Measurements from ENCODE around the gene ALKBH4. TPM values are rescaled to one million over a fixed set of nuclear protein-coding genes. Genes with fewer than 3 reads are reported as not detected.
"Not testable (repeated sequence)": the region's sequence is repeated elsewhere in the genome, so short reads cannot be mapped to it uniquely, and the experiment has no call there.

Gene ALKBH4
- total RNA-seq, 1 donor from 2014 or later, result 12.5 TPM

DNA sequence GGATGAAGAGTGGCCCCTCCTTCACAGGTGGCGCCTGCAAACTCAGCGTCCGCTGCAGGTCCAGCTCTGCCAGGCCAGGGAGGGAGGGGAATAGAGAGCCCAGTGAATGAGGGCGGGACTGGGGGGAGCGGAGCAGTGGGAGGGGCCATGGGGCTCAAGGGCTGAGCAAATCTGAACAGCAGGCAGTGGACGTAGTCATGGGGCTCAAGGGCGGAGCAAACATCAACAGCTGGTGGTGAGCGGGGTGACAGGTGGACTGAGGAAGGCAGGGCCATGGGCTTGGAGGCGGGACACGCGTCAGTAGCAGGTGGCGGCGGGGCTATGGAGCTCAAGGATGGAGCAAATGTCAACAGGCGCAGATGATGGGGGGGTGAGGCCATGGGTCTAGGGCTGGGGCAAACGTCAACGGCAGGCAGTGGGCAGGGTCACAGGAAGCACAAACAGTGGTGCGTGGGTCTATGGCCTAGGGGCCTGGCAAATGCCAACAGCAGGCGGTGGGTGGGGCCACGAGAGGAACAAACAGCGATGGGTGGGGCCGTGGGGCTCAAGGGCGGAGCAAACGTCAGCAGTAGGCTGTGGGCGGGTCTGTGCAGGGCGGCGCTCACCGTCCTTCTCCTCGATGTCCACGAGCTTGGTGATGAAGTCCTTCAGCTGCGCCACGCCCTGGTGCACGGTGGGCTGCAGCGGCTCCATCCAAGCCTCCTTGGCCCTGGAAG lies 28.7 kb upstream of the ALKBH4 start:
- not testable (repeated sequence) for H3K27me3 ChIP-seq (ENCODE audit: control insufficient read depth, insufficient read depth, low read length); H3K4me3 ChIP-seq (ENCODE audit: low read depth, low read length); DNase-seq (ENCODE audit: low read depth); H3K36me3 ChIP-seq (ENCODE audit: control insufficient read depth, insufficient read depth, low read length)

DNA sequence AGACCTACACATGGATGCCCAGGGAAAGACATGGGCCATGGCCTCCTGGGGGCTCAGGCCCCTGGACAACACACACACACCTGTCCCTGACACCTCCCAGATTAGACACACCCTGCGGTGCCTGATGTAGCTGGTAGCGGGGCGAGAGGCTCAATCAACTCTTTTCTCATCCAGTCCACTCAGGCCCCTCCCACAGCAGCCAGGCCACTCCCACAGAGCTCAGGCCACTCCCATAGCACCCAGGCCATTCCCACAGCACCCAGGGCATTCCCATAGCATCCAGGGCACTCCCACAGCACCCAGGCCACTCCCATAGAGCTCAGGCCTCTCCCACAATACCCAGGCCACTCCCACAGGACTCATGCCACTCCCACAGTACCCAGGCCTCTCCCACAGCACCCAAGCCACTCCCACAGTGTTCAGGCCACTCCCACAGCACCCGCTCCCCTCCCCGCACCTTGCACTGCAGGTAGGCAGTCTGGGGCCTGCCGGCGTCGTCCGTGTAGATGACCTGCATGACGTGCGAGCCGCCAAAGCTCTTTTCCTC lies 25.9 kb upstream of the ALKBH4 start:
- H3K4me3 ChIP-seq (ENCODE audit: low read depth, low read length); H3K27me3 ChIP-seq (ENCODE audit: control insufficient read depth, insufficient read depth, low read length); H3K36me3 ChIP-seq (ENCODE audit: control insufficient read depth, insufficient read depth, low read length); DNase-seq (ENCODE audit: low read depth): not testable (repeated sequence)

DNA sequence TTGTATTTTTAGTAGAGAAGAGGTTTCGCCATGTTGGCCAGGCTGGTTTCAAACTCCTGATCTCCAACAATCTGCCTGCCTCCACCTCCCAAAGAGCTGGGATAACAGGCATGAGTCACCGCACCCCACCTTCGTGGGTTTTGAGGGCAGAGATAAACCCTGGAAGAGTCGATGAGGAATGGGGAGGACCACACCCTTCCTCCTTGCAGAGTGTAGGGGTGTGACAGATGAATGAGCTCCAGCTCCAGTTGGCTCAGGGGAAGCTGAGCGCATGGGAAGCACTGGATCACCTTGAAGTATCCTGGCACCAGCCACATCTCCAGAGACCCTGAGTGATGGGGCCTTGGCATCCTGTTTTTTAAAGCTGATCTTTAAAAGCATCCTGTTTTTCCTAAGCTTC lies 19.7 kb upstream of the ALKBH4 start:
- not testable (repeated sequence) for H3K4me3 ChIP-seq (ENCODE audit: low read depth, low read length)

DNA sequence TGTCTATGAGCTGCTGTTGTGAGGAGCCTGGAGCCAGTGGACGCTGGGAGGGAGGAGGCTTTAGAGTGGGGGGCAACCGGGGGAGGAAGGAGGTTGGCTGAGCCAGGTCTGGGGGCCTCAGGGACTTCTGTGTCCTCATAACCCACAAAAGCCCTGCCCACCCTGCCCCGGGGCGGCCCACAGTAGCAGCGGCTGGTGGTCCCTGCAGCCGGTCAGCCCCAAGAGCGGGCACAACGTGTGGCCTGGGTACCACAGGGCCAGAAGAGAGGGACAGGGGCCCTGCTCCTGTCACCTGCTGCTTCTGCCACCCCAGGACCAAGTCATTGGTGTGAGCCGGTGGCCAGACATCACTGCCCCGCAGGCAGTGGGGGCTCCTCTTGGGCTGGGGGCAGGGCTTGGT lies 17.3 kb upstream of the ALKBH4 start:
- H3K27me3 ChIP-seq (ENCODE audit: control insufficient read depth, insufficient read depth, low read length); DNase-seq (ENCODE audit: low read depth); H3K4me3 ChIP-seq (ENCODE audit: low read depth, low read length); H3K36me3 ChIP-seq (ENCODE audit: control insufficient read depth, insufficient read depth, low read length): not testable (repeated sequence)

More for the DNA sequence above, 19.7 kb upstream of the ALKBH4 start:
- not testable (repeated sequence) for H3K27me3 ChIP-seq (ENCODE audit: control insufficient read depth, insufficient read depth, low read length); H3K36me3 ChIP-seq (ENCODE audit: control insufficient read depth, insufficient read depth, low read length); DNase-seq (ENCODE audit: low read depth)

DNA sequence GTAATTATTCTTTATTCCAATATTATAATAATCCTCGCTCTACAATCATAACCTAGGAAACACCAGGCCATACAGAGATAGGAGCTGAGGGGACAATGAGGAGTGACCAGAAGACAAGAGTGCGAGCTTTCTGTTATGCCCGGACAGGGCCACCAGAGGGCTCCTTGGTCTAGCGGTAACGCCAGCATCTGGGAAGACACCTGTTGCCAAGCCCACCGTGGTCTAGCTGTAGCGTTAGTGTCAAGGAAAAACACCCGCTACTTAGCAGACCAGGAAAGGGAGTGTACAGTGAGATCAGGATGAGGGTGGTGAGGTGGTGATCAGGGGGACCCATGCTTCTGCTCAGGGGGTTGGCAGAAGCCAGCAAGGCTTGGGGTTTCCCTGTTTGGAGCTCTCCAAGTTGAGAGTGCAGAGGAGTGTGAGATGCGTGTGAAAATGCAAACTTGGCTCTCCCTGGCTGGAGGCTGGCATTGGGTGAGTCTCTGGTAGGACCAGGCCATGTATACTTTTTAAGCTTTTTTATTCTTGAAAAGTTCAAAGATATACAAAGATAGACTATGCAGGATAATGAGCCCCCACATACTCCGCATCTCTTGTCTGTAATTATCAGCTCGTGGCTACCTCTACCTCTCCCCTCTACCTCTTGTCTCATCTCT lies 15.4 kb upstream of the ALKBH4 start:
- not testable (repeated sequence) for H3K4me3 ChIP-seq (ENCODE audit: low read depth, low read length); H3K36me3 ChIP-seq (ENCODE audit: control insufficient read depth, insufficient read depth, low read length); H3K27me3 ChIP-seq (ENCODE audit: control insufficient read depth, insufficient read depth, low read length); DNase-seq (ENCODE audit: low read depth)
- TF ChIP-seq, protein P1, sequence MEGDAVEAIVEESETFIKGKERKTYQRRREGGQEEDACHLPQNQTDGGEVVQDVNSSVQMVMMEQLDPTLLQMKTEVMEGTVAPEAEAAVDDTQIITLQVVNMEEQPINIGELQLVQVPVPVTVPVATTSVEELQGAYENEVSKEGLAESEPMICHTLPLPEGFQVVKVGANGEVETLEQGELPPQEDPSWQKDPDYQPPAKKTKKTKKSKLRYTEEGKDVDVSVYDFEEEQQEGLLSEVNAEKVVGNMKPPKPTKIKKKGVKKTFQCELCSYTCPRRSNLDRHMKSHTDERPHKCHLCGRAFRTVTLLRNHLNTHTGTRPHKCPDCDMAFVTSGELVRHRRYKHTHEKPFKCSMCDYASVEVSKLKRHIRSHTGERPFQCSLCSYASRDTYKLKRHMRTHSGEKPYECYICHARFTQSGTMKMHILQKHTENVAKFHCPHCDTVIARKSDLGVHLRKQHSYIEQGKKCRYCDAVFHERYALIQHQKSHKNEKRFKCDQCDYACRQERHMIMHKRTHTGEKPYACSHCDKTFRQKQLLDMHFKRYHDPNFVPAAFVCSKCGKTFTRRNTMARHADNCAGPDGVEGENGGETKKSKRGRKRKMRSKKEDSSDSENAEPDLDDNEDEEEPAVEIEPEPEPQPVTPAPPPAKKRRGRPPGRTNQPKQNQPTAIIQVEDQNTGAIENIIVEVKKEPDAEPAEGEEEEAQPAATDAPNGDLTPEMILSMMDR (IDR thresholded peaks at IDR 0.05; ENCODE audit: insufficient read depth, low read length, poor library complexity, severe bottlenecking), result peak; percentile 22

DNA sequence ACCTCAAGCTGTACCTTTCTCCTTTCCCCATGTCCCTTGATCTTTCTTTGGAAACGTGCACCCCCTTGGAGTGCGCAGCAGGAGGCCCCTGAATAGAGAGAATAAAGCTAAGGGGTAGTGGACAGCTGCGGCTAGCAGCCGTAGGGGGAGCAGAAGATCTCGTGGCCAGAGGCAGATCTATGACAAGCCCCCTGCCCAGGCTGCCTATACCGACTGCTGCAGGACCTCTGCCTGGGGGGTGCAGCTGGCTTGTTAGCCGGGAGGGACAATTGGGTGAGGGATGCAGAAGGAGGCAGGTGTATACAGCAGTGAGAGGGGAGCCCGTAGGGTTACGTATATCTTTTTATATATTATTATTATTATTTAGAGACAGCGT lies 14.5 kb upstream of the ALKBH4 start:
- not testable (repeated sequence) for H3K27me3 ChIP-seq (ENCODE audit: control insufficient read depth, insufficient read depth, low read length); H3K36me3 ChIP-seq (ENCODE audit: control insufficient read depth, insufficient read depth, low read length); H3K4me3 ChIP-seq (ENCODE audit: low read depth, low read length); DNase-seq (ENCODE audit: low read depth)

DNA sequence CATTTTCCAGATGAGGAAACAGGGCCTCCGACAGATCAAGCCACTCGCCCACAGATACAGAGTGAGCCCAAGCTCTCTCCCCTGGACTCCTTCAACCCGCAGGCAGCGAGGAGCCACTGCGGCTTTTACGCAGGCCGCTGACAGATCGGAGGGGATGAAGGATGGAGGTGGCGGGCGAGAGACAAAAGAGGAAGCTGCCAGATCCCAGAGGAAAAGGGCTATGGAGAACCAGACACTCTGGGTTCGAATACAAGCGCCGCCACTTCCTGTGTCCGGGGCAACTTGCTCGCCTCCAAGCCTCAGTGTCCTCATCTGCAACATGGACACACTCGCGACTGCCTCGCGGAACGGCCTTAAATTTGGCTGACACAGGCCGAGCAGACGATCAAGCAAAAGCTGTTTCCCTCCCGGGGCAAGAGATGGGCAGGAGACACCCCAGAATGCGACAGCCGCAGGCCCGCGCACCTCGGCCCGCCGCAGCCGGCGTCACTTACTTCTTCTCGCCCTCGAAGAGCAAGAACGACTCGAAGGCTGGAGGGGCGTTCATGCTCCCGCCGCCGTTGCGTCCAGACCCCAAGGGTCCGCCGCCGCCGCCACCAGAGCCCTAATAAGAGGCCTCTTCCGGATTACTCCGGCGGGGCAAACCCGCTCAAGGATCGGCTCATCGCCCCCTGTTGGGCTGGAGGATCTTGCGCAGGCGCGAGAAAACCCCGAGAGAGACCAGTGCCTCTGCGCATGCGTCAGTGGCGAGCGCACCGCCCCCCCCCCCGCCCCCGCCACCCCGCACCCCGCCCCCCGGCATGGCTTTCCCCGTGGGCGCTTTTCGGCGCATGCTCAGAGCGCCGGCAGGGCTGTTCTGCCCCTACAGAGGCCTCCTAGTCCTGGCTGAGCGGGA lies 13.9 kb upstream of the ALKBH4 start, which contains the start of gene POLR2J:
POLR2J (minus strand) TSS at position 609 of the 895 bp plus-strand sequence; CDS start at position 547, 62 bp downstream.
- H3K27me3 ChIP-seq (ENCODE audit: control insufficient read depth, insufficient read depth, low read length); DNase-seq (ENCODE audit: low read depth); H3K36me3 ChIP-seq (ENCODE audit: control insufficient read depth, insufficient read depth, low read length): not testable (repeated sequence)
- peak within 1 kb of the TSS; percentile 35 for H3K4me3 ChIP-seq (ENCODE audit: low read depth, low read length)

DNA sequence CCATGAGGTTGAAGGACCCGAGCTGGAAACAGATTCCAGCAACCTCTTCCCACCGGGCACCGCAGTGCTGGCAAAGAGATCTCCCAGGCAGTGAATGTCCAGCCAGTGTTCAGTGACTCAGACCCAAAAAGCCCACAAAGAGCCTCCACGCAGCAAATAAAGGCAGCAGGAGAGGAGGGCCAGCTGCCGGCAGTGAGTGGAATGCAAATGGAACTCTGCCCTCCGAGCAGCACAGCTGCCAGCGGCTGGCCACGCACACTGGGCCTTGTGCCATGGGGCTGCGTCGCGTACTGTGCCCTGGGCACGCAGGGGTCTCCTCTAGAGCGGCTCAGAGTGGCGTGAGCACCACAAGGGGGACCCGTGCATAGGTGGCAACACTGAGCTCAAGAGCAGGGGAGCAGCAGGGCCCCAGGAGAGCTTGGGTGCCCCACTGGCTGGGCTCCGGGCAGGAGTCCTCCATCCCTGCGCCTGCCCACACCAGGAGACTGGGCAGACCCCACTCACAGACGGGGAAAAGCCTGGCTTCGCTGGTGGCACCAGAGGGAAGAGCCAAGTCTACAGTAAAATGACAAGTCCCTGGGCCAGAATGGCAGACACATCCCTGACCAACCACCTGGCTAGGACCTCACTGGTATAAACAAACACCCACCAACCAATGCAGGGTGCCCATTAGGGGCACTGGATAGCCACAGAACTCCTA lies 10.2 kb upstream of the ALKBH4 start:
- not testable (repeated sequence) for H3K36me3 ChIP-seq (ENCODE audit: control insufficient read depth, insufficient read depth, low read length); H3K4me3 ChIP-seq (ENCODE audit: low read depth, low read length); DNase-seq (ENCODE audit: low read depth); H3K27me3 ChIP-seq (ENCODE audit: control insufficient read depth, insufficient read depth, low read length)

DNA sequence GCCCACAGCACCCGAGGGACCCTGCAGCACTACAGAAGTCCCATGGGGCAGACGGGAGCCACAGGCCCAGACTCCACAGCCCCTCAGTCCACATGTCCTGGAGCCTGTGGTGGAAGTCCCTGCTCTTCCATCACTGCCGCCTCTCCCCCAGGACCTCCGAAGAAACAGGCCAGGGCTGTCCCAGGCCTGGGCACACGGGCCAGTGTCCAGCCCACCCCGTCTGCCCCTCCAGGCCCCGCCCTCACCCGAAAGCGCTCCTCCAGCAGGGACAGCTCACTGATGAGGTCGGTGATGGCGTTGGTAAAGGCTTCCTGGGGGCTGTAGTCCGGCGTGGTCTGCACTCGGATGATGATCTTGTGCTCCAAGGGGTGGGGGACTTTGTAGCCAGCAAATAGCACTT lies 9.5 kb upstream of the ALKBH4 start:
- not testable (repeated sequence) for H3K27me3 ChIP-seq (ENCODE audit: control insufficient read depth, insufficient read depth, low read length); DNase-seq (ENCODE audit: low read depth); H3K4me3 ChIP-seq (ENCODE audit: low read depth, low read length); H3K36me3 ChIP-seq (ENCODE audit: control insufficient read depth, insufficient read depth, low read length)
